HepG2 (cell line): ENCODE results near the gene VSIG2. TPM values are rescaled to one million over a fixed set of nuclear protein-coding genes. Genes with fewer than 3 reads are reported as not detected.

Experiments used
- ATAC-seq: fragments of 200-7000 bp; cut with Tn5 transposase; 3 replicates; pipeline ENCODE4 v1.9.1; 2020; ENCODE audit warnings: mild to moderate bottlenecking, moderate library complexity
- BruUV-seq: library from RNA; stranded (reverse); fragments of 400-500 nt; replicated peaks from 2 replicates; lab custom pipeline; 2021; lab: Mats Ljungman, UMichigan
- CTCF ChIA-PET: fragments of 300-600 bp; formaldehyde crosslinking; extraction: SDS; loops from one replicate; lab custom pipeline; 2021; ENCODE audit warnings: low total read pairs, inconsistent platforms, low intra/inter-chr PET ratio; lab: Yijun Ruan, JAX
- POLR2A ChIA-PET: fragments of 350-600 bp; sonication (Branson Sonifier 250); formaldehyde crosslinking; loops from one replicate; lab custom pipeline; 2020; ENCODE audit warnings: antibody characterized with exemption, inconsistent platforms; lab: Yijun Ruan, JAX
- DNase-seq: peaks from one replicate; pipeline ENCODE4 v3.0.0-alpha.2; 2015; ENCODE audit warnings: low spot score
- FAIRE-seq: peaks from 3 replicates; lab custom pipeline; 2011; peaks lifted over from hg19 to GRCh38; lab: Jason Lieb, UNC
- H2AFZ ChIP-seq: one replicate; pipeline ENCODE4 v1.6.1; 2011; ENCODE audit warnings: low read length, inconsistent platforms
- H3K27ac ChIP-seq: fragments of 300-600 bp; 3 replicates; pipeline ENCODE4 v1.8.0; 2011; ENCODE audit warnings: mixed run types, mild to moderate bottlenecking, mixed read lengths, low read length, inconsistent platforms; ENCODE audit not compliant: insufficient read depth; ENCODE audit errors: extremely low read length
- H3K27me3 ChIP-seq, 2 experiments: fragments of 200-600 bp in 1 of 2; 2 replicates in 1 of 2; 3 replicates in 1 of 2; pipeline versions ENCODE4 v1.6.0 to v1.8.0; 2011; ENCODE audit warnings: low read length in 2 of 2, mild to moderate bottlenecking in 2 of 2, moderate library complexity in 2 of 2, inconsistent platforms in 1 of 2; ENCODE audit not compliant: insufficient read depth in 2 of 2, control insufficient read depth in 1 of 2
- H3K36me3 ChIP-seq, 2 experiments: fragments of 200-600 bp in 1 of 2; replicated peaks in 1 of 2; 2 replicates in 1 of 2; 3 replicates in 1 of 2; pipeline versions ENCODE4 v1.5.1 to v1.8.0; 2011; ENCODE audit warnings: low read length in 2 of 2, inconsistent platforms in 1 of 2; ENCODE audit not compliant: insufficient read depth in 2 of 2, control insufficient read depth in 1 of 2
- H3K4me1 ChIP-seq: 2 replicates; pipeline ENCODE4 v1.5.1; 2012; ENCODE audit warnings: low read length, inconsistent platforms; ENCODE audit not compliant: insufficient read depth
- H3K4me2 ChIP-seq: 2 replicates; pipeline ENCODE4 v1.6.0; 2011; ENCODE audit warnings: low read depth, low read length, inconsistent platforms
- H3K4me3 ChIP-seq, 3 experiments: fragments of 200-600 bp in 1 of 3; sonication (generic), shearing (Covaris generic) in 1 of 3; replicated peaks in 1 of 3; 2 replicates each; pipeline ENCODE4 v1.5.1; 2011 to 2016; ENCODE audit warnings: low read length in 3 of 3, inconsistent platforms in 2 of 3, low read depth in 2 of 3, mild to moderate bottlenecking in 2 of 3, control low read depth in 1 of 3, mixed read lengths in 1 of 3; ENCODE audit not compliant: insufficient read depth in 1 of 3
- H3K79me2 ChIP-seq: one replicate; pipeline ENCODE4 v1.6.1; 2011; ENCODE audit warnings: low read length, inconsistent platforms; ENCODE audit not compliant: insufficient read depth
- H3K9ac ChIP-seq: 2 replicates; pipeline ENCODE4 v1.6.0; 2011; ENCODE audit warnings: mild to moderate bottlenecking, low read depth, low read length, inconsistent platforms; ENCODE audit not compliant: insufficient read depth
- H3K9me3 ChIP-seq: 2 replicates; pipeline ENCODE4 v1.5.1; 2012; ENCODE audit warnings: mild to moderate bottlenecking, low read length
- H4K20me1 ChIP-seq: 2 replicates; pipeline ENCODE4 v1.6.0; 2011; ENCODE audit warnings: inconsistent platforms, mild to moderate bottlenecking, low read length, moderate library complexity; ENCODE audit not compliant: insufficient read depth
- ATF7-NPFF ChIP-seq: sonication (generic); formaldehyde crosslinking; IDR thresholded peaks from 2 replicates; pipeline ENCODE4 v1.8.1; 2023; ENCODE audit warnings: mild to moderate bottlenecking, low read depth, missing genetic modification reagents, moderate library complexity
- BORCS8-MEF2B ChIP-seq: sonication (generic); formaldehyde crosslinking; IDR thresholded peaks from 2 replicates; pipeline ENCODE4 v1.8.0; 2022; ENCODE audit warnings: mild to moderate bottlenecking, missing genetic modification reagents
- EZH2 ChIP-seq: conservative IDR thresholded peaks from 2 replicates; pipeline ENCODE4 v1.6.1; 2012; ENCODE audit warnings: mild to moderate bottlenecking, low read depth, low read length, moderate library complexity
- HMG20B ChIP-seq: conservative IDR thresholded peaks from 2 replicates; pipeline ENCODE4 v1.6.1; 2016; ENCODE audit warnings: missing genetic modification reagents, missing compliant biosample characterization
- JUNB ChIP-seq: sonication (generic); formaldehyde crosslinking; IDR thresholded peaks from 2 replicates; pipeline ENCODE4 v1.8.0; 2022; ENCODE audit warnings: missing genetic modification reagents, mild to moderate bottlenecking, borderline replicate concordance
- NBN ChIP-seq: fragments of 450-650 bp; conservative IDR thresholded peaks from 2 replicates; pipeline ENCODE4 v1.6.1; 2017
- NFE2L1 ChIP-seq: sonication (generic); formaldehyde crosslinking; IDR thresholded peaks from 2 replicates; pipeline ENCODE4 v1.4.0; 2020; ENCODE audit warnings: missing genetic modification reagents, mild to moderate bottlenecking, borderline replicate concordance
- NFYC ChIP-seq: IDR thresholded peaks from 2 replicates; pipeline ENCODE4 v1.6.1; 2016; ENCODE audit warnings: missing genetic modification reagents, missing compliant biosample characterization
- PAF1 ChIP-seq: IDR thresholded peaks from 2 replicates; pipeline ENCODE4 v1.6.1; 2016; ENCODE audit warnings: missing genetic modification reagents, missing compliant biosample characterization
- PBX3 ChIP-seq: sonication (generic); formaldehyde crosslinking; IDR thresholded peaks from 2 replicates; pipeline ENCODE4 v1.8.1; 2023; ENCODE audit warnings: missing genetic modification reagents, inconsistent platforms, borderline replicate concordance
- PLSCR1 ChIP-seq: sonication (generic); formaldehyde crosslinking; IDR thresholded peaks from 2 replicates; pipeline ENCODE4 v1.5.0; 2020; ENCODE audit warnings: missing genetic modification reagents, mild to moderate bottlenecking, borderline replicate concordance
- RFXAP ChIP-seq: sonication (generic); formaldehyde crosslinking; IDR thresholded peaks from 2 replicates; pipeline ENCODE4 v1.4.0; 2020; ENCODE audit warnings: missing genetic modification reagents, borderline replicate concordance
- TAF1 ChIP-seq: sonication (generic); formaldehyde crosslinking; IDR thresholded peaks from 2 replicates; pipeline ENCODE4 v1.4.0; 2020; ENCODE audit warnings: missing genetic modification reagents
- TOPORS ChIP-seq: sonication (generic); formaldehyde crosslinking; IDR thresholded peaks from 2 replicates; pipeline ENCODE4 v1.8.0; 2023; ENCODE audit warnings: mild to moderate bottlenecking, missing genetic modification reagents
- ZNF451 ChIP-seq: sonication (generic); formaldehyde crosslinking; IDR thresholded peaks from 2 replicates; pipeline ENCODE4 v1.5.0; 2020; ENCODE audit warnings: mild to moderate bottlenecking, missing genetic modification reagents
- ZNF546 ChIP-seq: sonication (generic); formaldehyde crosslinking; conservative IDR thresholded peaks from 2 replicates; pipeline ENCODE4 v1.8.1; 2023; ENCODE audit warnings: mild to moderate bottlenecking, missing genetic modification reagents
- ZNF761 ChIP-seq: sonication (generic); formaldehyde crosslinking; conservative IDR thresholded peaks from 2 replicates; pipeline ENCODE4 v1.4.0; 2020; ENCODE audit warnings: mild to moderate bottlenecking, missing genetic modification reagents
- ZNF782 ChIP-seq: sonication (generic); formaldehyde crosslinking; IDR thresholded peaks from 2 replicates; pipeline ENCODE4 v1.4.0; 2020; ENCODE audit warnings: missing genetic modification reagents, mild to moderate bottlenecking, borderline replicate concordance
- ZNF816 ChIP-seq: sonication (generic); formaldehyde crosslinking; IDR thresholded peaks from 2 replicates; pipeline ENCODE4 v1.8.0; 2022; ENCODE audit warnings: missing genetic modification reagents, mild to moderate bottlenecking, borderline replicate concordance
- whole genome bisulfite sequencing: methylation state at CpG from one replicate; pipeline ENCODE4 v1.1.6; 2017; ENCODE audit warnings: low lambda C conversion rate; 5-methylcytosine and 5-hydroxymethylcytosine counted together
- in situ Hi-C: cut with HindIII; loops from 2 replicates; pipeline ENCODE4 v1.10.0; 2017; ENCODE audit warnings: low pct_unique_long_range_greater_than_20kb; ENCODE audit not compliant: extremely low pct_ligation_motif_present
- intact Hi-C: fragments of 100-400 bp; cut with micrococcal nuclease; formaldehyde crosslinking; loops from one replicate; pipeline ENCODE4 v1.10.0; 2022; ENCODE audit not compliant: unreplicated experiment
- polyA plus RNA-seq, 8 experiments: library from polyadenylated mRNA; depleted of rRNA in 3 of 8; stranded (reverse) in 7 of 8; unstranded in 1 of 8; fragments of >200 nt; fragmentation: Illumina TruSeq in 4 of 8; extraction: Trizol in 4 of 8; gene quantifications; 2 replicates each; pipeline versions ENCODE4 v1.2.1 to v1.2.3, GENCODE V29; 2011 to 2016; ENCODE audit warnings: low read depth in 4 of 8, missing spikeins in 1 of 8, mixed read lengths in 1 of 8; ENCODE audit not compliant: insufficient read depth in 1 of 8
- total RNA-seq, 5 experiments: library from RNA; depleted of rRNA; stranded (reverse); fragments of >200 nt; fragmentation: Illumina TruSeq; extraction: Trizol; gene quantifications; 2 replicates each; pipeline ENCODE4 v1.2.3, GENCODE V29; 2016; ENCODE audit warnings: low read depth in 1 of 5

The VSIG2 gene
- total and polyA plus RNA-seq, 2 of the 13 experiments (the other 11 are each of a cell fraction or from before 2014, with no cell fraction given) = 0.80 to 2.7 TPM

- intact Hi-C loops (no loop called here), in situ Hi-C loops (no loop called here)
- 16% methylated on average over 6 of the region's 6 CpGs for WGBS
- ATAC-seq = no peak
- no peak overlapping the region for H2AFZ ChIP-seq
- no peak overlapping the region for H3K4me3 ChIP-seq
- no peaks in the 10 kb centered on the region for H3K79me2 ChIP-seq
- H4K20me1 ChIP-seq = no peaks in the 10 kb centered on the region
- no peak overlapping the region for H3K4me2 ChIP-seq
- H3K9me3 ChIP-seq = no peaks in the 10 kb centered on the region
- POLR2A ChIA-PET = no interaction called here
- no peak for TF ChIP-seq ZNF546 (CRISPR knock-in tag)
- TF ChIP-seq ZNF761 = no peak
- TF ChIP-seq ATF7-NPFF (CRISPR knock-in tag) = no peak
- TF ChIP-seq TOPORS (CRISPR knock-in tag) = no peak
- TF ChIP-seq EZH2 = no peak
- no peak for TF ChIP-seq PBX3 (CRISPR knock-in tag)
- H3K27me3 ChIP-seq = peaks cover 3 to 53% of the 10 kb centered on the region in 2 experiments; a peak in 4 of 5 replicates
- H3K4me1 ChIP-seq = peaks cover 36% of the 10 kb centered on the region
- H3K27ac ChIP-seq = no peak overlapping the region
- H3K9ac ChIP-seq = no peak overlapping the region
- H3K36me3 ChIP-seq = no peaks in the 10 kb centered on the region
- no peak for DNase-seq
- BruUV-seq = no TSS peak
- CTCF ChIA-PET = no interaction called here
- no peak for FAIRE-seq
Measured at GRCh38 chr11:124722176-124722575, 29.9 kb downstream of the VSIG2 start.

GRCh38 chr11:124719534-124719933 is 32.5 kb downstream of the VSIG2 start:
- Histone ChIP-seq H3K4me2 (no peak overlapping the region), H3K79me2 (no peaks in the 10 kb centered on the region), H3K9ac (no peak overlapping the region), H2AFZ (no peak overlapping the region), H3K9me3 (no peaks in the 10 kb centered on the region), H3K36me3 (no peaks in the 10 kb centered on the region), H3K4me3 (no peak overlapping the region), H3K27me3 (peaks cover 3 to 64% of the 10 kb centered on the region in 2 experiments; a peak in 4 of 5 replicates), H3K4me1 (peaks cover 19% of the 10 kb centered on the region), H3K27ac (no peak overlapping the region), H4K20me1 (no peaks in the 10 kb centered on the region)
- no peak for DNase-seq
- ChIA-PET CTCF (no interaction called here), POLR2A (no interaction called here)
- no TSS peak for BruUV-seq
- ATAC-seq = no peak
- in situ Hi-C loops (no loop called here), intact Hi-C loops (no loop called here)
- 0% methylated on average over 2 of the region's 2 CpGs for WGBS
- FAIRE-seq = no peak
- TF ChIP-seq PLSCR1 (no peak), HMG20B (CRISPR knock-in tag) (no peak), TAF1 (CRISPR knock-in tag) (no peak), BORCS8-MEF2B (no peak), NFYC (CRISPR knock-in tag) (no peak), JUNB (no peak), ZNF451 (CRISPR knock-in tag) (no peak), RFXAP (CRISPR knock-in tag) (no peak), NFE2L1 (CRISPR knock-in tag) (no peak), ZNF782 (no peak), ZNF816 (CRISPR knock-in tag) (no peak), PAF1 (CRISPR knock-in tag) (no peak), NBN (no peak)
